ENCODE measurements around the gene LRP10.

Gene LRP10

DNA sequence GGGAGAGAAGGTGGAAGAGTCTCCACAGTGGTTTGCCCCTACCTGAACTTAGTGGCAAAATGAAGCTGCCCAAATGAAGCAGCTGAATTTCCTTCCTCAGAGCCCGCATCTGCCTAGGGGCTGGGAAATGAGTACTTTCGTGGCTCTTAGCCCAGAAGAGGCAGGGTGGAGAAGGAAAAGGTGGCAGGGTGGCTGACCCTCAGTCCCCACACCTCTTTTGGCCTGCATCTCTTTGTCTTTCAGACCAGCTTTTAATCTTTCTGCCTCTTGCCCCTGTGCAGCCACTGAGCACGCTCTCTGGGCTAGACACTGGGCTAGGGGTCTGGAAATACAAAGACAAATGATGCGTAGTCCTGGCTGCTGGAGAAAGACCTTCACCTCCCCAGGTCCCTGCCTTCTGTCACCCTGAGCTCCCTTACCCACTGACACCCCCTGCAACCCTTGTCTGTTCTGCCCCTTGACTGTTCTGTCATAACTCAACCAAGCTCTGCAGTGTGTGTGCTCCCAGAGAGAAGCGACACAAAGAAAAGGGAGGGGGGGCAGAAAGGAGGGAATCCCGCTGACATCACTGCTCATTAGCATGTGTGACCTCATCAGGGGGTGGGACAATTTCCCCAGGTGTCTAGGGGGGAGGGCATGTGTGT is 11.1 kb downstream of the LRP10 start:
- Histone ChIP-seq H3K79me1 (replicated peaks; ENCODE audit: low read length, poor library complexity, severe bottlenecking) (peaks cover 1% of the 10 kb centered on the region), H3K4me3 (ENCODE audit: insufficient read depth in 1 of 2, low read depth in 1 of 2, low read length in 2 of 2) (no peak overlapping the region), H2BK15ac (ENCODE audit: low read depth, poor library complexity, severe bottlenecking) (no peak overlapping the region), H3K4me2 (ENCODE audit: low read length, poor library complexity, severe bottlenecking) (no peak overlapping the region), H3K27me3 (ENCODE audit: control insufficient read depth in 1 of 2, insufficient read depth in 1 of 2, low read length in 2 of 2) (peaks cover 0 to 20% of the 10 kb centered on the region in 2 experiments), H3K4me1 (ENCODE audit: control insufficient read depth, insufficient read depth, low read depth, low read length) (peaks cover 18% of the 10 kb centered on the region), H4K91ac (ENCODE audit: low read length) (no peak overlapping the region), H3K14ac (ENCODE audit: low read length in 2 of 2) (no peak overlapping the region), H2BK12ac (ENCODE audit: low read length in 2 of 2) (no peak overlapping the region), H3K4ac (ENCODE audit: low read depth in 1 of 2, low read length in 2 of 2) (no peak overlapping the region), H3K18ac (ENCODE audit: low read depth in 1 of 2, low read length in 2 of 2) (peak overlapping the region in 1 of 2 experiments; percentile 49), H4K8ac (ENCODE audit: low read length) (peak overlapping the region; percentile 8), H2BK5ac (ENCODE audit: low read depth, low read length, poor library complexity, severe bottlenecking) (no peak overlapping the region), H2AK5ac (ENCODE audit: low read length, severe bottlenecking) (no peak overlapping the region), H3K27ac (ENCODE audit: low read length, poor library complexity, severe bottlenecking) (no peak overlapping the region), H2AFZ (ENCODE audit: low read depth, low read length) (no peak overlapping the region), H2BK120ac (ENCODE audit: low read depth, low read length) (no peak overlapping the region), H3K36me3 (ENCODE audit: control insufficient read depth in 1 of 2, insufficient read depth in 2 of 2, low read depth in 1 of 2, low read length in 2 of 2) (peaks cover 23% of the 10 kb centered on the region in 2 experiments), H3K23ac (ENCODE audit: low read length in 2 of 2) (no peak overlapping the region), H3K9ac (ENCODE audit: low read length) (peak overlapping the region; percentile 46), H3K9me3 (ENCODE audit: control insufficient read depth, low read length) (no peaks in the 10 kb centered on the region)
- DNase-seq, result peak; percentile 66
- 60% methylated on average over 6 of the region's 6 CpGs for WGBS

DNA sequence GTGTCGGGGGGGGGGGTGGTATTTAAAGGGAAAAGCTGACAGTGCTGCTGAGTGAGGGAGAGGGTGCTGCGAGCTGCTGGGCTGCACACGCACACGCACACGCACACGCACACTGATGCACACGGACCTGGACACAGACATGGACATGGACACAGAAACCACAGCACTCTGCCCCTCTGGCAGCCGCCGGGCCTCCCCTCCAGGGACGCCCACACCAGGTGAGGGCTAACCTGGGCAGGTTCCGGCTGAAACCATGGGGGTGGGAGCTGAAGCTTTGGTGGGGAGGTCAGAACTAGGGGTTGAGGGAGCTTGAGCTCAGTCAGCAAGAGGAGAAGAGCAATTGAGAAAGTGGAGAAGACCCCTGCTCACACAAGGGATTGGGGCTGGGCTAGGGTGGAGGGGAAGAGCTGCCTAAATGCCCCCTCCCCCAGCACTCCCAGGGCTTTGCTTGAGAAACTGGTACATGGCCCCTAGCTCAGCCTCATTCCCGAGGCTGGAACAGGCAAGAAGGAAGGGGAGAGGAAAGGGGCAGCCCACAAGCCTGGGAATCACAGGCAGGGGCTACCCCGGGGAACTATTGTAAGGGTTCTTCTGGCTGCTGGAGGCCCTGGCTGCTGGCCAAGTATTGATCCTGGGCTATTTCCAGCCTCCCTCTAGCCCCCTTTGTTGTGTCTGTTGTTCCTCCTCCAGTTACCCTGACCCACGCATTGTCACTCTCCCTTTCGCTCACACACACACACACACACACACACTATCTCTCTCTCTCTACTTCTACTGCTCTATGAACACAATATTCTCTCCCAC is 11.8 kb downstream of the LRP10 start, which contains the start of gene REM2:
TSS of gene REM2 (plus strand) at position 50 of the 804 bp plus-strand sequence. CDS start at position 116, 66 bp downstream.
- H2AK5ac ChIP-seq (ENCODE audit: low read length, severe bottlenecking), result peak within 1 kb of the TSS; percentile 15
- H3K27ac ChIP-seq (ENCODE audit: low read length, poor library complexity, severe bottlenecking), result no peak within 1 kb of the TSS
- no peak within 1 kb of the TSS for H2BK120ac ChIP-seq (ENCODE audit: low read depth, low read length)
- H2BK12ac ChIP-seq (ENCODE audit: low read length in 2 of 2), result no peak within 1 kb of the TSS
- no peaks in the 10 kb centered on the region for H3K9me3 ChIP-seq (ENCODE audit: control insufficient read depth, low read length)
- no peak within 1 kb of the TSS for H3K14ac ChIP-seq (ENCODE audit: low read length in 2 of 2)
- H3K79me1 ChIP-seq (replicated peaks; ENCODE audit: low read length, poor library complexity, severe bottlenecking), result peaks cover 4% of the 10 kb centered on the region
- H3K4me1 ChIP-seq (ENCODE audit: control insufficient read depth, insufficient read depth, low read depth, low read length), result peaks cover 23% of the 10 kb centered on the region
- peak within 1 kb of the TSS; percentile 8 for H4K8ac ChIP-seq (ENCODE audit: low read length)
- H2BK15ac ChIP-seq (ENCODE audit: low read depth, poor library complexity, severe bottlenecking), result no peak within 1 kb of the TSS
- peak within 1 kb of the TSS; percentile 46 for H3K9ac ChIP-seq (ENCODE audit: low read length)
- H2AFZ ChIP-seq (ENCODE audit: low read depth, low read length), result no peak within 1 kb of the TSS
- no peak within 1 kb of the TSS for H2BK5ac ChIP-seq (ENCODE audit: low read depth, low read length, poor library complexity, severe bottlenecking)
- H3K4me3 ChIP-seq (ENCODE audit: insufficient read depth in 1 of 2, low read depth in 1 of 2, low read length in 2 of 2), result no peak within 1 kb of the TSS
- H3K4ac ChIP-seq (ENCODE audit: low read depth in 1 of 2, low read length in 2 of 2), result no peak within 1 kb of the TSS
- H3K23ac ChIP-seq (ENCODE audit: low read length in 2 of 2), result no peak within 1 kb of the TSS
- H3K36me3 ChIP-seq (ENCODE audit: control insufficient read depth in 1 of 2, insufficient read depth in 2 of 2, low read depth in 1 of 2, low read length in 2 of 2), result peaks cover 15 to 20% of the 10 kb centered on the region in 2 experiments
- peaks cover 0 to 20% of the 10 kb centered on the region in 2 experiments for H3K27me3 ChIP-seq (ENCODE audit: control insufficient read depth in 1 of 2, insufficient read depth in 1 of 2, low read length in 2 of 2)
- H3K18ac ChIP-seq (ENCODE audit: low read depth in 1 of 2, low read length in 2 of 2), result peak within 1 kb of the TSS in 1 of 2 experiments; percentile 49
- WGBS, result 55% methylated on average over 15 of the region's 15 CpGs
- H3K4me2 ChIP-seq (ENCODE audit: low read length, poor library complexity, severe bottlenecking), result no peak within 1 kb of the TSS
- peak within 1 kb of the TSS; percentile 36 for H4K91ac ChIP-seq (ENCODE audit: low read length)
- DNase-seq, result no peak

DNA sequence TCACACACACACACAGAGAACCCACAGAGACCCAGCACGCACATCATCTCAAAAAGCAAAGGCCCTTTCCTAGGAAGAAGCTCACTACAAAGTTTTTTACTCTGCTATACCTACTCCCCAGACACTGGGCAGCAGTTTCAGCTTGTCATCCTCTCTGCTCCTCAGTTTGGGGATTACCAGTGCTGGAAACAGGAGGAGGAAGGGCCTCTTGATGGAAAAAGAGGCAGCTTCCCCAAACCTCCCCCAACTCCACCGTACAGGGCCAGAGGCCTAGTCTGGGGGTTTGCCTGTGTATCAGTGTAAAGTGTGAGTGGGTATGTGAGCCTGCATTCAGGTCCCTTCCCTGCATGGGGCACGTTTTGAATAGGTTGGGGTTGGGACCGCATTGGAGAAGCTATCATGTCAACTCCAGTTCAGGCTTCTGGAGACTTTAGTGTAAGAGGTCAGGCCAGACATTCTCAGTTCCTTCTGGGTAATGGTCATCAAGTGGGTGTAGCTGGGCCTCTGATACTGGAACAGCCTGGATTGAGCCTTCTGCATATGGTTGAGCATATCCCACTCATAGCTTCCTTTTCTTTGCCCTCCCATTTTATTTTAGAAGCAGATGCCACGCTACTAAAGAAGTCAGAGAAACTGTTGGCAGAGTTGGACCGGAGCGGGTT is 12.7 kb downstream of the LRP10 start:
- Histone ChIP-seq H3K18ac (ENCODE audit: low read depth in 1 of 2, low read length in 2 of 2) (no peak overlapping the region), H3K4me3 (ENCODE audit: insufficient read depth in 1 of 2, low read depth in 1 of 2, low read length in 2 of 2) (no peak overlapping the region), H2BK120ac (ENCODE audit: low read depth, low read length) (no peak overlapping the region), H2AK5ac (ENCODE audit: low read length, severe bottlenecking) (no peak overlapping the region), H2BK15ac (ENCODE audit: low read depth, poor library complexity, severe bottlenecking) (no peak overlapping the region), H3K36me3 (ENCODE audit: control insufficient read depth in 1 of 2, insufficient read depth in 2 of 2, low read depth in 1 of 2, low read length in 2 of 2) (peaks cover 7 to 11% of the 10 kb centered on the region in 2 experiments), H3K79me1 (replicated peaks; ENCODE audit: low read length, poor library complexity, severe bottlenecking) (peaks cover 4% of the 10 kb centered on the region), H3K27ac (ENCODE audit: low read length, poor library complexity, severe bottlenecking) (no peak overlapping the region), H3K4ac (ENCODE audit: low read depth in 1 of 2, low read length in 2 of 2) (no peak overlapping the region), H3K9me3 (ENCODE audit: control insufficient read depth, low read length) (no peaks in the 10 kb centered on the region), H3K4me1 (ENCODE audit: control insufficient read depth, insufficient read depth, low read depth, low read length) (peaks cover 23% of the 10 kb centered on the region), H3K14ac (ENCODE audit: low read length in 2 of 2) (no peak overlapping the region), H3K23ac (ENCODE audit: low read length in 2 of 2) (no peak overlapping the region), H2AFZ (ENCODE audit: low read depth, low read length) (no peak overlapping the region), H3K4me2 (ENCODE audit: low read length, poor library complexity, severe bottlenecking) (no peak overlapping the region), H2BK5ac (ENCODE audit: low read depth, low read length, poor library complexity, severe bottlenecking) (no peak overlapping the region), H3K9ac (ENCODE audit: low read length) (no peak overlapping the region), H3K27me3 (ENCODE audit: control insufficient read depth in 1 of 2, insufficient read depth in 1 of 2, low read length in 2 of 2) (peaks cover 0 to 20% of the 10 kb centered on the region in 2 experiments), H4K91ac (ENCODE audit: low read length) (no peak overlapping the region), H2BK12ac (ENCODE audit: low read length in 2 of 2) (no peak overlapping the region), H4K8ac (ENCODE audit: low read length) (no peak overlapping the region)
- DNase-seq, result no peak
- WGBS, result 82% methylated on average over 7 of the region's 7 CpGs
